GM18951 (cell line): ENCODE measurements around the gene MS4A12.
"Not testable (repeated sequence)": the region's sequence is repeated elsewhere in the genome, so short reads cannot be mapped to it uniquely, and the experiment has no call there.

Source experiments
- POLR2A ChIP-seq: IDR thresholded peaks from 4 replicates; pipeline ENCODE4 v1.6.1; 2011; ENCODE audit warnings: mild to moderate bottlenecking; ENCODE audit not compliant: insufficient read length, insufficient read depth; ENCODE audit errors: extremely low read depth
- in situ Hi-C: fragments of 300-500 bp; cut with MboI; formaldehyde crosslinking; loops from one replicate; pipeline ENCODE4 v1.12.0; 2022; ENCODE audit warnings: low sequenced_read_pairs, mixed read lengths, inconsistent platforms; ENCODE audit not compliant: unreplicated experiment

Gene MS4A12

DNA sequence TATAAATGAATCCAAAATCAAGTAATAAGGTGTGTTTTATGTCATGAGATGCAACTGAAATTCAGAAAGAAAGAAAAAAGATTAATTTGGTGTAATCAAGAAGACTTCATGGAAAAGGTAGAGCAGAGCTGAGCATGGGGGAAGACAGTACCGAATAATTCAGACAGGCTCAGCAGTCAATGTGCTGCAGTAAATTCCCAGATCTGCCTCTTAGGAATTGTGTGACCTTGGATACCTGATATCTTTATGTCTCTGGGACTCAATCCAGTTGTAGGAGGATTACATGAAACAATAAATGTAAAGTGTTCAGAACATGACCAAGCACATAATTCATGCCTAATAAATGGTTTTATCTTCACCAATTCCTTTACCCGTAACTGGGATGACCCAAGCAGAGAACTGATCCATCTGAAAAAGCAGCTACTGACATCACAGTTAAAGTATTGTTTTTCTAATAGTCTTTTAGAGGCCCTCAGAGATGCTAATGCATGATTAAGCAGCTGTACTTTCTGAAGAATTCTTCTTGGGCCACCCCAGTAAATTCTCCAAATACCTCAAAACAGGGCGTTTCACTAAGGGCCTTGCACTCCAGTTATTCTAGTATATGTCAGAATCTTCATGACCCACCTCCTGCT, 7.8 kb downstream of the MS4A12 start:
- TF ChIP-seq POLR2A: no peak
- in situ Hi-C loops: no loop called here

DNA sequence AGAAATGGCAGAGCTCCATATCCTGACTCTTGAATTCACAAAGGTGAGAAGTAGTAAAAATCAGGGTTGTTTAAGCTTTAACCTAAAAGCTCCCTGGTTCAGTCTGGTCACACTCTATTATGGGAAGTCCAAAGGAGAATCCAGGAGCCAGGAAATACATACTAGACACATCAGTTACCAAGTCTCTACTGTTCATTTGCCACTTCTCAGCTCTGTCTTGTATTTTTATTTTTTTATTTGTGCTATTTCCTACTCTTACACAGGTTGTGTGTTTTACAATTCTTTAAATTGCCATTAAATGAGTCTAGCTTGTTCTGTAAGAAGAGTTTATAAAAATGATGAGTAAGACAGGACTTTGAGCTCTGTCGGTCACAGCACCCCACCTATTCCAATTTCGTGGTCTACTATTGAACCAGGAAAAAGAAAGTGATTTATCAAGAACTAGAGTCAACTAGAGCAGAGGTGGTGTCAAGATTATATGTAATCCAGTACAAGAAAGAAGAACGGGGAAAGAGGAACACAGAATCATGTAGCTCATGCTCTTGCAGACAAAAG, 9.7 kb downstream of the MS4A12 start:
- no peak for TF ChIP-seq POLR2A
- in situ Hi-C loops: no loop called here

DNA sequence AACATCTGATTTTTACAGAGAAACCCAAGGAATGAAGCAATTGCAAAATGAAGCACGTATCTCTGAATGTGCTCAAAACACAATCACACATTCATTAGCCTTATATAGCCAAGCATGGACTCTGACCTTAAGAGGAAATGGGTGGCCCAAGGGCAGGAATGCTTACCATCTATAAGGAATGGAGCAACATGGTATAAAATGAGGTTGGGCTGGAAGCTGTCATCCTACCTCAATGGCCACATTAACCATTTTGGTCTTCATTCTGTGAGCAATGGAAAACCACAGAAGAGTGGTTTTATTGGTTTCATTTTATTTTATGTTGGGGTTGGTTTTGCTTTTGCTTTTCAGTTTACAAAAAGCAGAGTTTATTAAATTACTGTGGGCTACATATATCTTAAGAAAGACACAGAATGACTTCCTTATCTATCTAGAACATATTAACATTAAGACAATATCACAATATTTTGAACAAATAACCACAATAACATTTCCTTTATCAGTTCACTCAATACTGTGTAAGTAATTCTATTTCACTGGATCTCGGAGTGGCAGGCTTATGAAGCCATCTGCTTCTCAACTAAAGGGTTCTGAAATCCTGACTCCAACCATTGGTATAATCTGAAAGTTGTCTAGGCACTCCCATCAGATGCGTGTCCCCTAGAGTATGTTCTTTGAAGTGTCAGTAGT, 11.8 kb downstream of the MS4A12 start:
- no peak for TF ChIP-seq POLR2A
- in situ Hi-C loops: no loop called here

DNA sequence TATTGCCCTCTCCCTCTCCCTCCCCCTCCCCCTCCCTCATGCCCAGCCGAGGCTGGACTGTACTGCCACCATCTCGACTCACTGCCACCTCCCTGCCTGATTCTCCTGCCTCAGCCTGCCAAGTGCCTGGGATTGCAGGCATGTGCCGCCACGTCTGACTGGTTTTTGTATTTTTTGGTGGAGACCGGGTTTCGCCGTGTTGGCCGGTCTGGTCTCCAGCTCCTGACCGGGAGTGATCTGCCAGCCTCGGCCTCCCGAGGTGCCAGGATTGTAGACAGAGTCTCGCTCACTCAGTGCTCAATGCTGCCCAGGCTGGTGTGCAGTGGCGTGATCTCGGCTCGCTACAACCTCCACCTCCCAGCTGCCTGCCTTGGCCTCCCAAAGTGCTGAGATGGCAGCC, 17.0 kb downstream of the MS4A12 start:
- in situ Hi-C loops: not testable (repeated sequence)

DNA sequence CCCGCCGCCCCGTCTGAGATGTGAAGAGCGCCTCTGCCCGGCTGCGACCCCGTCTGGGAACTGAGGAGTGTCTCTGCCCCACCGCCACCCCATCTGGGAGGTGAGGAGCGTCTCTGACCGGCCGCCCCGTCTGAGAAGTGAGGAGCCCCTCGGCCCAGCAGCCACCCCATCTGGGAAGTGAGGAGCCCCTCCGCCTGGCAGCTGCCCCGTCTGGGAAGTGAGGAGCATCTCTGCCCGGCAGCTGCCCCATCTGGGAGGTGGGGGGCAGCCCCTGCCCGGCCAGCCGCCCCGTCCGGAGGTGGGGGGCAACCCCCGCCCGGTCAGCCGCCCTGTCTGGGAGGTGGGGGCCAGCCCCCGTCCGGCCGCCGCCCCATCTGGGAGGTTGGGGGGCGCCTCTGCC, 17.6 kb downstream of the MS4A12 start:
- in situ Hi-C loops: not testable (repeated sequence)

DNA sequence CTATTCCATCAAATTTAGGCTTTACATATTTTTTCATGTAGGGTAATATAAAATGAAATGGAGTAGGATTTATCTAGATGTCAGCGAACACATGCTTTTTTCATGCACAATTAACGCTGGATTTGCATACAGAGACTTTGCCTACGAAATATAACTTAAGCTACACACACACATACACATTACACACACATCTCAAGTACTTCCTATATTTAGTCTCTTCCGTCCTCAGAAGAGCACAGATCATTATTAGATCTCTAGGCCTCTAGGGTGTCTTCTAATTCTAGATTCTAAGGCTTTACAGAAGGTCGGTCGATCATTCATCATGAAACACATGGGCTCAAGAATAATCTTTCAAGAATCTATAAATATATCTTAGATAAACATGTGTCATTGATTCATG, 18.8 kb downstream of the MS4A12 start:
- in situ Hi-C loops: no loop called here
- TF ChIP-seq POLR2A: no peak

DNA sequence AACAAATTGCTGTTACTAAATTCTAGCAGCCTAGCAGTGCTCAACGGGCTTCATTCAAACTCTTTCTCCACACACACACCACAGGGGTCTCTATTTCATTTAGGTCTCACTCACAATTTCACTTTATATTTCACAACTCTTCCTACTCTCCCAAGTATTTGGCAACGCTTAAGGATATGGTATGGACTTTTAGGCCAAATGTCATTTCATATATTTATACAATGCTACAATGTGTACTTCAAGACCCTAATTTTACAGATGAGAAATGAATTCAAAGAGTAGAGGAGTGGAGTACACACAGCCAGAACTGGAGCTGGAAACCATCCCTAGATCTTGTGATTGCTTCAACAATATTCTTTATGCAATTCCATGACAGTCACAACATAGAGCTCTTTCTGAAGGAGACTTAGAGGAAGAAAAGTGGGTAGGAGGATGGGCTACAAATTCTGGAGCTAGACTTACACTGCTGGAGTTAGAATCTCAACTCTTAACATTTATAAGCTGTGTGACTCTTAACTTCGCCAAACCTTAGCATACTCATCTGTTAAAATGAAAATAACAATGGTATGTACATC, 20.2 kb downstream of the MS4A12 start:
- in situ Hi-C loops: no loop called here
- TF ChIP-seq POLR2A: no peak

DNA sequence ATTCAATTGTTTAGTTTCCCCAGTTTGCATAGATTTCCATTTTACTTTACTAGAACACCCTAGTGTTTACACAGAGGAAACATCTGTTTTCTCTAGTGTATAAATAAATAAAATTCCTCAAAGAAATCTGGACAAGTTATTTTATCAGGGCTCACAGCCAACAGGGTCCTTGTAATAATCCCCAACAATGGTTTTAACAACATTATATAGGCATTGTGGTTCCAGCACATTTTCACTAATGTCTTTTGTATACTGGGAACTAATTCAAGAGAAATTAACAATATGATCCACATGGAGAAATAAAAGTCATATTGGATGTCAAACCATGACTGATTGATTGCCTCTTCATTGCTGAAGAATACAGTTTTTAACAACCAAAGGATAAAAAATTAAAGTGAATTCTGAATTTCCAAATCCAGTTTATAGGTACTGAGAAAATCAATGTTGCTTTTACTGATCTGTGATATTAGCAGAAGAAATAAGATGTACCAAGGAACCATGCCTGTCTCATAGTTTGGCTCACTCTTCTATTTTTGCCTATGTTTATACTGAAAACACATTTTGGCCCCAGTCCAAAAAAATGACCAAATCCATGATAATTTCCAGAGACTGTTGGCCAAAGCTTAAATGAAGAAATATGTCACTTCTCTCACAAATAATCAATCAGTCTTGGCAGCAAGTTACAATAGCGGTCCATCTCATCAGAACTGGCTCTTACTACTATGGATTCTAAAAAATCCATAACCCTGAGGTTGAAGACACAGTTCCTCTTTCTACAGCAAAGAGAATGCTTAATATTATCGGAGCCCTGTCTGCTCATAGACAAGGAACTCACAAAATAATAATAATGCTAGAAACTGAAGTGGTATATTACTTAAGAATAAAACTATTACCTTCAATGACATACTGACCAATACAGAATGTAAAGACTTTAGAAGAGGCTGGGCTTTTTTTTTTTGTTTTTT, 21.2 kb downstream of the MS4A12 start:
- in situ Hi-C loops: no loop called here
- TF ChIP-seq POLR2A: no peak

DNA sequence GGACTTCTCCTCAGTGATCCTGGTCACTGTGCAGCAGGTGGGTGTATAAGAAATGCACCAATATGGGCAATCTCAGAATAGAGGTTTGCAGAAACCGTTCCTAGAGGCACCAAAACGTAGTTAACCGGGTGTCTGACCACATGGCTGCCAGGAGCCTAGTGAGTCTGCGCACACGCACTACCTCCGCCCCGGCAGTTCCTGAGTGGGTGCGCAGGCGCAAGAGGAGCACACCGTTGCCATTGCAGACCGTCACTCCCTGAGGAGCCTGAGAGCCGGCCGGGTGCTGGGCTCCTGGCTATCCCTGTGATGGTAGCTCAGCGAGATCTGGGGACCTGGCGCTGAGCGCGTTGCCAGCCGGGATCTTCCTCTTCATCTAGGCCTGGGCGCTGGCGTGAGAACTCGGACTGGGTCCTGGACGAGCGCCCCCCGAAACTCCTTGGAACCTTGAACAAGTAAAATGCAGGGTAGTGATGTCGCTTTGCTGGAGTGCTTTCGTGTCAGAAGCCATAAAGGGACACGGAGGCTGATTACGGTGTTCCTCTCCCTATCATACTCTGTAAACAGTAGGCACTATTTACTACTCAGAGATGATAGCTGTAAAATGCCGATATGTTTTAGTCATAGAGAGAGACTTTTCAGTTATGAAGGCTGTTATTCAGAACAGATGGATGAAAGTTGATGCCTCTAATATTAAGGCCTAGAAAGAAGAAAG, 22.7 kb downstream of the MS4A12 start, which contains the start of gene MS4A13:
Gene MS4A13 (plus strand): TSS at position 249 of the 712 bp plus-strand sequence. CDS start 2,692 bp downstream, outside the sequence.
- in situ Hi-C loops: no loop called here
- TF ChIP-seq POLR2A: no peak

DNA sequence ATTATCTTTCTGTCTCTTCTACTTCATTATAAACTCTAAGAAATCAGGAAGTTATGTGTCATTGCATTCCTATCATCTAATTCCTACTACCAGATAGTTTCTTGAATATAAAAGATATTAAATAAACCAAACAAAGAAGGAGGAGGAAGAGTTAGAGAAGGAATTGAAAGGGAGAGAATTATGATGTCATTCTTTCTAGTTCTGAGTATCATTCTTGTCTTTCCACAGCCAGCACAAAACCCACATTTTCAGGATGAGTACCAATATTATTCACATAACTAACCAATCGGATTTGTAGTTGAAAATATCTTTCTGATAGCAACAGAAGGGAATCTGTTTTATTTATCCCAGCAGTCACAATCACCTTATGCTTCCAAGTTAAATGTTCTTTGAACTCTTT, 35.9 kb downstream of the MS4A12 start:
- TF ChIP-seq POLR2A: no peak
- in situ Hi-C loops: no loop called here

DNA sequence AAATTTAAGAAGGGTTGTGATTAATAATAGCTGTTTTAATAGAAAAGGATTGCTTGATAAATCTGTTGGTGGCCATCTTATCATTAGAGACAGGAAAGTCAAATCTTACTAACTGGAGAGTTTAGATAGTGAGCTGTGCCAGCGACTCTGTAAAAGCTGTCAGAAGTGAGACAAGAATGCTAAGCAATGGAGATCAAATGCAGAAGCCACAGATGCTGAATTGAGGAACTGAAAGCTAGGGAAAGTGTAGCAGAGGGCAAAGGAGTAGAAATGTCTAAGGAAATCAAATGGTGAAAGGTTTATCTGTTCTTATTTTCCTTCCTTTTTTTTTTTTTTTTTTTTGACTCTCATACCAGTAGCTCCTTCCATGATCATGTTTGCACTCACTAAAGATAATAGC, 36.4 kb downstream of the MS4A12 start:
- in situ Hi-C loops: no loop called here
- no peak for TF ChIP-seq POLR2A

DNA sequence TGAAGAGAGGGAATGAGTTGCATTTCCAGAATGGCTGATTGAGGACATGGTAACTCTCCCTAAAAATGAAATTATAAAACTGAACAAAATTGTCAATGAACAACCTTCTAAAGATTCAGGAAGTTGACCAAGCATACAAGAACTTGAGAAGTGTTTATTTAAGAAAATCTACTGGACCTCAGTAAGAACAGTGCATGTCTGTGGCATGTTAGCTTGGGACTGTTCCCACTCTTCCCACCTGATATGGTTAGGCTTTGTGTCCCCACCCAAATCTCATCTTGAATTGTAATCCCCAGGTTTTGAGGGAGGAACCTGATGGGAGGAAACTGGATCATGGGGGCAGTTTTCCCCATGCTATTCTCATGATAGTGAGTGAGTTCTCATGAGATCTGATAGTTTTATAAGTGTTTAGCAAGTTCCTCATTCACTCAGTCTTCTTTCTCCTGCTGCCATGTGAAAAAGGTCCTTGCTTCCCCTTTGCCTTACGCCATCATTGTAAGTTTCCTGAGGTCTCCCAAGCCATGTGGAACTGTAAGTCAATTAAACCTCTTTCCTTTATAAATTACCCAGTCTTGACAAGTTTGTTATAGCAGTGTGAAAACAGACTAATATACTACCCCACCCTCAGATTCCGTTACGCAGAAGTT, 38.0 kb downstream of the MS4A12 start:
- no peak for TF ChIP-seq POLR2A
- in situ Hi-C loops: no loop called here

DNA sequence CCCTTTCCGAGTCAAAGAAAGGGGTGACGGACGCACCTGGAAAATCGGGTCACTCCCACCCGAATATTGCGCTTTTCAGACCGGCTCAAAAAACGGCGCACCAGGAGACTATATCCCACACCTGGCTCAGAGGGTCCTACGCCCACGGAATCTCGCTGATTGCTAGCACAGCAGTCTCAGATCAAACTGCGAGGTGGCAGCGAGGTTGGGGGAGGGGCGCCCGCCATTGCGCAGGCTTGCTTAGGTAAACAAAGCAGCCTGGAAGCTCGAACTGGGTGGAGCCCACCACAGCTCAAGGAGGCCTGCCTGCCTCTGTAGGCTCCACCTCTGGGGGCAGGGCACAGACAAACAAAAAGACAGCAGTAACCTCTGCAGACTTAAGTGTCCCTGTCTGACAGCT, 39.8 kb downstream of the MS4A12 start:
- in situ Hi-C loops: not testable (repeated sequence)

DNA sequence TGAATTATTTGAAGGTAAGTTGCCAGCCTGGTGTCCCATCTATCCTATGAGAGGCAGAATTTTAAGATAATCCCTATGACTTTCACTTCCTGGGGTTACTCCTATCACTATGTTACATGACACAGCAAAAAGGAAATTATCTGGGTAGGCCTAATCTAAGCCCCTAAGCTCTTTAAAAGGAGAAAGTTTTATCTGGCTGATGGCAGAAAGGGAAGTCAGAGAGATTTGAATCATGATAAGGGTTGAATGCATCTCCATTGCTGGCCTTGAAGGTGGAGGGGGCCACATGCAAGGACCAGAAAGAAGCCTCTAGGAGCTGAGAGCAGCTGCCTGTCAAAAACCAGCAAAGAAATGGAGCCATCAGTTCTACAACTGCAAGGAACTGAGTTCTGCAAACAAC, 46.0 kb downstream of the MS4A12 start:
- in situ Hi-C loops: not testable (repeated sequence)
